Lower leg skin (tissue), 4 donors: Measurements from ENCODE around the gene ATPAF2. TPM values are rescaled to one million over a fixed set of nuclear protein-coding genes. Genes with fewer than 3 reads are reported as not detected.
"Not testable (repeated sequence)": the region's sequence is repeated elsewhere in the genome, so short reads cannot be mapped to it uniquely, and the experiment has no call there.

Experiments
- DNase-seq, 2 donors: peaks; one replicate each; pipeline ENCODE4 v3.0.0-alpha.2; 2019; ENCODE audit warnings: low spot score in 2 of 2
- H3K4me3 ChIP-seq: fragments of 200-600 bp; sonication (generic); 2 replicates; pipeline ENCODE4 v1.5.1; 2017; ENCODE audit warnings: mild to moderate bottlenecking, low read depth; ENCODE audit not compliant: poor library complexity, severe bottlenecking
- CTCF ChIP-seq, 3 donors: fragments of 450-650 bp; IDR thresholded peaks; one replicate each; pipeline ENCODE4 v1.5.1; 2016; ENCODE audit warnings: antibody characterized with exemption in 3 of 3, mild to moderate bottlenecking in 3 of 3, moderate library complexity in 2 of 3
- POLR2A ChIP-seq, 2 donors: fragments of 450-650 bp; IDR thresholded peaks; one replicate each; pipeline ENCODE4 v1.6.1; 2016 to 2017; ENCODE audit warnings: antibody characterized with exemption in 2 of 2, mild to moderate bottlenecking in 1 of 2, moderate library complexity in 1 of 2
- WGBS, 2 donors: methylation state at CpG; one replicate each; pipeline ENCODE4 v1.1.5; 2018; 5-methylcytosine and 5-hydroxymethylcytosine counted together
- intact Hi-C: fragments of 100-400 bp; cut with DNase I; formaldehyde crosslinking; loops from one replicate; pipeline ENCODE4 v1.15.0; 2023; ENCODE audit warnings: low total_unique reads
- total RNA-seq, 4 donors: library from RNA; depleted of rRNA; stranded (reverse); fragments of >200 nt; gene quantifications; one replicate each; pipeline ENCODE4 v1.1.0, GENCODE V29; 2016

Gene ATPAF2
- total RNA-seq, 4 donors from 2014 or later = 17.4 to 32.1 (median 22.9) TPM

GRCh38 chr17:17999364-18000029 lies 39.5 kb downstream of the ATPAF2 start:
- TF ChIP-seq POLR2A (IDR thresholded peaks at IDR 0.05) (no peak), CTCF (IDR thresholded peaks at IDR 0.05) (no peak)
- intact Hi-C loops = no loop called here
- no peak overlapping the region for H3K4me3 ChIP-seq
- 82 to 89% methylated on average over 9 of the region's 9 CpGs for WGBS, 2 donors
- no peak for DNase-seq

GRCh38 chr17:17998934-17999333 lies 40.0 kb downstream of the ATPAF2 start:
- 79 to 95% methylated on average over 8 of the region's 8 CpGs for WGBS, 2 donors
- no peak overlapping the region for H3K4me3 ChIP-seq
- no peak for TF ChIP-seq CTCF (IDR thresholded peaks at IDR 0.05)
- TF ChIP-seq POLR2A (IDR thresholded peaks at IDR 0.05) = no peak
- intact Hi-C loops = no loop called here
- DNase-seq = no peak

- intact Hi-C loops, DNase-seq, H3K4me3 ChIP-seq: not testable (repeated sequence)
- WGBS, 2 donors = 96 to 98% methylated on average over 8 of the region's 8 CpGs
These were observed 43.1 kb downstream of the ATPAF2 start for GRCh38 chr17:17995887-17996286.

DNA sequence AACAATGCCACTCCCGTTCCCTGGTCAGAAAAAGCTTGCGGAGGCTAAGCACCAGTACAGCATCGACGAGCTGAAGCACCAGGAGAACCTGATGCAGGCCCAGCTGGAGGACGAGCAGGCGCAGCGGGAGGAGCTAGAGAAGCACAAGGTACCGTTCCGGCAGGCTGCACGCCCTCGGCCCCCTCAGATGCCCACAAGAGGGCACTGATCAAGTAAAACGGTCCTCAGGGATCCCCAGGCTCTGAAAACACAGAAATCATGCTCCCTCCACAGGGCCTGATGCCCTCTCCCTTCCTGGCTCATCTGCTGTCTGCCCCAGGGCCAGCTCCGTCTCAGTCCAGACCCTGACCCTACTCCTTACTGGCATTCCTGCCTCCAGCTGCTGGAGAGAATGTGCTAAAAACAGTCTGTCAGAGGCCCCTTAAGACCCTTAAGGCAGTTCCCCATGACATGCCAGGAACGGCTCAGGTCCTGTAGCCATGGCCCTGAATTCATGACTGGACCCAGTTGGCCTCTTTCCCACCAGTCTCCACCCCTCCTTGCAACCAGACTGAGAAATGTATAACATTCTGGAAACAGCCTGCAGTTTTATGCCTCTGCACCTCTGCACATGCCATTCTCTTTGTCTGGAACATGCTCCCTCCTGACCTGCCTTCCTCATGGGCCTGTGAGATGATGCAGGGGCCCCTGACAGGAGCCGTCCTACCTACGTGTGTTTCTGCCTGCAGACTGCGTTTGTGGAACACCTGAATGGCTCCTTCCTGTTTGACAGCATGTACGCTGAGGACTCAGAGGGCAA lies 44.5 kb downstream of the ATPAF2 start:
- intact Hi-C loops = no loop called here
- WGBS, 2 donors = 61 to 63% methylated on average over 16 to 18 of the region's 18 CpGs

DNA sequence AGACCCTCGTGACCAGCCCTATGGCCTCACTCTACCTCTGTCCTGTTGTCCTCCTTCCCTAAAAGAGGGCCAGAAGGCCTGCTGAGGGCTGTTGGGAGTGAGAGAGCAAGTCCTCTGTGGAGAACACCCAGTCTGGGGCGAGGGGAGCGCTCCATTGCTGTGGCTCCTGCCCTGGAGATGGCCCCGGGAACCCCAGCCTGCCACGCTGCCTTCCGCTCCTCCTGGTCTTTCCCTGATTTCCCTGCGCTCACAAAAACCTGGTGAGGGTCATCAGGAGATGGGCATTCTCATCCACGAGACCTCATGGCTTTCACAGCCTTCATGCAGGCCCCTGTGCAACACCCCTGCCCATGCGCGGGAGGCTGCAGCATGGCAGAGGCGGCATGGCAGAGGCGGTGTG lies 45.1 kb downstream of the ATPAF2 start:
- WGBS, 2 donors = 93 to 96% methylated on average over 12 of the region's 12 CpGs
- intact Hi-C loops = no loop called here
- no peak for TF ChIP-seq POLR2A (IDR thresholded peaks at IDR 0.05)
- no peak for TF ChIP-seq CTCF (IDR thresholded peaks at IDR 0.05)
- DNase-seq = no peak
- no peak overlapping the region for H3K4me3 ChIP-seq

More for the DNA sequence above, 44.5 kb downstream of the ATPAF2 start:
- H3K4me3 ChIP-seq = no peak overlapping the region
- TF ChIP-seq CTCF (IDR thresholded peaks at IDR 0.05) (no peak), POLR2A (IDR thresholded peaks at IDR 0.05) (no peak)
- DNase-seq = no peak

- H3K4me3 ChIP-seq = no peak overlapping the region
- TF ChIP-seq CTCF (IDR thresholded peaks at IDR 0.05) = no peak
- TF ChIP-seq POLR2A (IDR thresholded peaks at IDR 0.05) = no peak
- DNase-seq = no peak
- 86 to 93% methylated on average over 2 of the region's 2 CpGs for WGBS, 2 donors
- intact Hi-C loops = no loop called here
These were observed 45.6 kb downstream of the ATPAF2 start for GRCh38 chr17:17993366-17993765.
